HCT116 (cell line): ENCODE results near the gene ANO10. TPM values are rescaled to one million over a fixed set of nuclear protein-coding genes. Genes with fewer than 3 reads are reported as not detected.

Experiments used
- ATAC-seq: fragments of 200-7000 bp; cut with Tn5 transposase; 2 replicates; pipeline ENCODE4 v1.9.1; 2020; ENCODE audit warnings: mild to moderate bottlenecking, moderate library complexity
- BruUV-seq: library from RNA; stranded (reverse); fragments of 400-500 nt; replicated peaks from 2 replicates; lab custom pipeline; 2021; lab: Mats Ljungman, UMichigan
- CTCF ChIA-PET: fragments of 300-600 bp; sonication (Branson Sonifier 250); formaldehyde crosslinking; loops from one replicate; lab custom pipeline; 2021; ENCODE audit warnings: antibody characterized with exemption; lab: Charles Lee
- POLR2A ChIA-PET: fragments of 300-600, 350-600 bp; sonication (Branson Sonifier 250); formaldehyde crosslinking; loops from one replicate; lab custom pipeline; 2021; ENCODE audit warnings: antibody characterized with exemption; lab: Charles Lee
- RAD21 ChIA-PET, 2 experiments: fragments of 300-600 bp; sonication (Branson Sonifier 250); formaldehyde crosslinking; loops; one replicate each; lab custom pipeline; 2023; ENCODE audit warnings: low total read pairs in 2 of 2; ENCODE audit not compliant: uncharacterized antibody in 2 of 2, unreplicated experiment in 2 of 2, low non-redundant PET in 1 of 2; lab: Charles Lee
- DNase-seq: peaks from one replicate; pipeline ENCODE4 v3.0.0-alpha.2; 2010; ENCODE audit warnings: low read depth, low spot score
- H2AFZ ChIP-seq: fragments of 200-600 bp; shearing (Covaris generic), sonication (generic); 2 replicates; pipeline ENCODE4 v1.6.1; 2017; ENCODE audit warnings: low read depth, mixed run types, mixed read lengths, antibody characterized with exemption, low read length; ENCODE audit not compliant: poor library complexity, severe bottlenecking
- H3K27ac ChIP-seq: 2 replicates; pipeline ENCODE4 v1.5.1; 2012; ENCODE audit warnings: low read depth, low read length
- H3K27me3 ChIP-seq: fragments of 200-600 bp; sonication (generic); 2 replicates; pipeline ENCODE4 v1.6.1; 2016; ENCODE audit warnings: mixed run types, low read length, mixed read lengths; ENCODE audit not compliant: insufficient read depth
- H3K36me3 ChIP-seq, 2 experiments: fragments of 200-500 bp in 1 of 2; fragments of 200-600 bp in 1 of 2; sonication (Bioruptor generic) in 1 of 2; sonication (generic) in 1 of 2; 2 replicates each; pipeline versions ENCODE4 v1.5.1 to v1.6.1; 2014 to 2016; ENCODE audit warnings: low read length in 2 of 2, inconsistent platforms in 1 of 2, mixed read lengths in 1 of 2, mixed run types in 1 of 2; ENCODE audit not compliant: insufficient read depth in 2 of 2, control insufficient read depth in 1 of 2
- H3K4me1 ChIP-seq, 2 experiments: fragments of 200-600 bp in 1 of 2; sonication (generic) in 1 of 2; 2 replicates each; pipeline versions ENCODE4 v1.5.1 to v1.6.1; 2012 to 2017; ENCODE audit warnings: low read length in 2 of 2, inconsistent platforms in 1 of 2, mild to moderate bottlenecking in 1 of 2, mixed read lengths in 1 of 2, mixed run types in 1 of 2, moderate library complexity in 1 of 2; ENCODE audit not compliant: insufficient read depth in 2 of 2, control insufficient read depth in 1 of 2
- H3K4me2 ChIP-seq: fragments of 200-600 bp; sonication (generic); 2 replicates; pipeline ENCODE4 v1.6.1; 2017; ENCODE audit warnings: mixed run types, low read length, mixed read lengths
- H3K4me3 ChIP-seq, 2 experiments: fragments of 200-600 bp in 1 of 2; sonication (generic) in 1 of 2; replicated peaks in 1 of 2; 2 replicates each; pipeline ENCODE4 v1.5.1; 2011 to 2016; ENCODE audit warnings: low read length in 2 of 2, control low read depth in 1 of 2, low read depth in 1 of 2, mild to moderate bottlenecking in 1 of 2, mixed read lengths in 1 of 2, mixed run types in 1 of 2
- H3K79me2 ChIP-seq: fragments of 200-600 bp; sonication (generic); 2 replicates; pipeline ENCODE4 v1.6.1; 2017; ENCODE audit warnings: mild to moderate bottlenecking, mixed run types, low read length, moderate library complexity, mixed read lengths; ENCODE audit not compliant: insufficient read depth
- H3K9ac ChIP-seq: fragments of 200-600 bp; sonication (generic); 2 replicates; pipeline ENCODE4 v1.6.1; 2016; ENCODE audit warnings: low read length, mixed read lengths
- H3K9me2 ChIP-seq: fragments of 200-600 bp; sonication (generic), shearing (Covaris generic); 2 replicates; pipeline ENCODE4 v1.6.1; 2017; ENCODE audit warnings: mixed run types, mild to moderate bottlenecking, moderate library complexity; ENCODE audit not compliant: insufficient read depth
- H3K9me3 ChIP-seq, 2 experiments: fragments of 200-500 bp in 1 of 2; fragments of 200-600 bp in 1 of 2; sonication (Bioruptor generic) in 1 of 2; sonication (generic) in 1 of 2; 2 replicates each; pipeline ENCODE4 v1.6.1; 2014 to 2017; ENCODE audit warnings: low read length in 2 of 2, mixed read lengths in 2 of 2, inconsistent platforms in 1 of 2, low read depth in 1 of 2, mild to moderate bottlenecking in 1 of 2, mixed run types in 1 of 2, moderate library complexity in 1 of 2; ENCODE audit not compliant: control insufficient read depth in 1 of 2, insufficient read depth in 1 of 2
- H4K20me1 ChIP-seq: fragments of 200-600 bp; sonication (generic), shearing (Covaris generic); 2 replicates; pipeline ENCODE4 v1.6.1; 2017; ENCODE audit warnings: mixed run types, mild to moderate bottlenecking, moderate library complexity; ENCODE audit not compliant: insufficient read depth
- CTCF ChIP-seq, 3 experiments: fragments of 200-600 bp in 1 of 3; sonication (generic) in 1 of 3; IDR thresholded peaks in 2 of 3; conservative IDR thresholded peaks in 1 of 3; 2 replicates each; pipeline ENCODE4 v1.5.1; 2012 to 2017; ENCODE audit warnings: low read depth in 2 of 3, low read length in 2 of 3, antibody characterized with exemption in 1 of 3, borderline replicate concordance in 1 of 3, control low read depth in 1 of 3, mild to moderate bottlenecking in 1 of 3, mixed read lengths in 1 of 3, mixed run types in 1 of 3, moderate library complexity in 1 of 3; ENCODE audit not compliant: insufficient read depth in 1 of 3
- EZH2phosphoT487 ChIP-seq: fragments of 200-600 bp; IDR thresholded peaks from 2 replicates; pipeline ENCODE4 v1.6.1; 2018; ENCODE audit warnings: antibody characterized with exemption, borderline replicate concordance
- FOSL1 ChIP-seq: IDR thresholded peaks from 2 replicates; pipeline ENCODE4 v1.6.1; 2012; ENCODE audit warnings: low read depth
- JUND ChIP-seq: IDR thresholded peaks from 2 replicates; pipeline ENCODE4 v1.6.1; 2012
- MAX ChIP-seq: IDR thresholded peaks from 2 replicates; pipeline ENCODE4 v1.6.1; 2012
- POLR2A ChIP-seq: IDR thresholded peaks from 2 replicates; pipeline ENCODE4 v1.7.0; 2011; ENCODE audit warnings: borderline replicate concordance; ENCODE audit not compliant: insufficient read depth, insufficient read length; ENCODE audit errors: extremely low read depth
- RAD21 ChIP-seq: IDR thresholded peaks from 2 replicates; pipeline ENCODE4 v1.6.1; 2012; ENCODE audit warnings: low read depth, mild to moderate bottlenecking
- SP1 ChIP-seq: IDR thresholded peaks from 2 replicates; pipeline ENCODE4 v1.6.1; 2012; ENCODE audit warnings: low read depth
- YY1 ChIP-seq: IDR thresholded peaks from 2 replicates; pipeline ENCODE4 v1.6.1; 2011; ENCODE audit warnings: low read length, low read depth, moderate library complexity, mild to moderate bottlenecking; ENCODE audit not compliant: insufficient replicate concordance; ENCODE audit errors: extremely low read depth
- ZFX ChIP-seq: fragments of 450-650 bp; IDR thresholded peaks from 2 replicates; pipeline ENCODE4 v1.6.1; 2017
- ZNF274 ChIP-seq: fragments of 200-500 bp; sonication (Bioruptor generic); IDR thresholded peaks from 2 replicates; pipeline ENCODE4 v1.6.1; 2014; ENCODE audit warnings: mild to moderate bottlenecking, low read depth, low read length, inconsistent platforms
- intact Hi-C: fragments of 100-400 bp; cut with micrococcal nuclease; formaldehyde crosslinking; loops from 2 replicates; pipeline ENCODE4 v1.10.0; 2022
- total RNA-seq: library from RNA; stranded (reverse); gene quantifications from one replicate; pipeline ENCODE4 v1.2.1, GENCODE V29; 2021; ENCODE audit not compliant: unreplicated experiment

The ANO10 gene
- total RNA-seq, 1 experiment from 2014 or later = 13.3 TPM

DNA sequence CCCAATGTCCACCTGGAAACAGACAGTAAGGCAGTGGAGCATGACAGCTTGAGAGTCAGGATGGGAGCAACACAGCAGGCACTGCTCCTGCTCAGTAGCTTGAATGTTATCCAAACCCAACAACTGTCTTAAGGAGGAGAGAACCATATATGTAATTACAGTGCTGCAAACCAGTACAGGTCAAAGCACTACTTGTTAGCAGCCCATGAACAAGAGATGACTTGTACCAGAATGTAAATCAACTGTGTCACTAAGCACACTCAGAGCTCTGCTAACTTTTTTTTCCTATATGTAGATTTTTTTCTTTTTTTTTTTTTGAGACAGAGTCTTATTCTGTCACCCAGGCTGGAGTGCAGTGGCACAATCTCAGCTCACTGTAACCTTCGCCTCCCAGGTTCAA is 87.1 kb downstream of the ANO10 start:
- ChIA-PET POLR2A (no interaction called here), RAD21 (no interaction called here)
- Histone ChIP-seq H3K9ac (no peak overlapping the region), H3K4me3 (no peak overlapping the region), H3K27ac (no peak overlapping the region), H4K20me1 (no peaks in the 10 kb centered on the region), H3K9me2 (no peaks in the 10 kb centered on the region)
- ATAC-seq (no peak), DNase-seq (no peak)
- no TSS peak for BruUV-seq
- TF ChIP-seq ZFX = no peak
- no peak for TF ChIP-seq ZNF274
- TF ChIP-seq EZH2phosphoT487 = no peak
- TF ChIP-seq MAX = no peak
- TF ChIP-seq FOSL1 = no peak
- no peak for TF ChIP-seq CTCF (IDR thresholded peaks at IDR 0.05 in 2 of 3, conservative IDR thresholded peaks at IDR 0.05 in 1 of 3; ENCODE audit: borderline replicate concordance in 1 of 3, insufficient read depth in 1 of 3, low read depth in 2 of 3, low read length in 2 of 3)
- TF ChIP-seq YY1 = no peak
- TF ChIP-seq SP1 = no peak
- no peak for TF ChIP-seq POLR2A
- no peak for TF ChIP-seq JUND
- TF ChIP-seq RAD21 = no peak
- TF ChIP-seq, all 23 proteins: peak for 0
- Histone ChIP-seq H2AFZ (no peak overlapping the region), H3K4me2 (no peak overlapping the region), H3K27me3 (no peaks in the 10 kb centered on the region), H3K9me3 (no peaks in the 10 kb centered on the region), H3K36me3 (no peaks in the 10 kb centered on the region), H3K79me2 (no peaks in the 10 kb centered on the region), H3K4me1 (no peaks in the 10 kb centered on the region)
- intact Hi-C loops = no loop called here
- CTCF ChIA-PET = no interaction called here
